ENCODE measurements around the gene ZNF638. TPM values are rescaled to one million over a fixed set of nuclear protein-coding genes. Genes with fewer than 3 reads are reported as not detected.
A peak's percentile ranks its signal among the peaks of the same experiment; 100 is the strongest.

Gene ZNF638
- total RNA-seq, 2 donors from 2014 or later = 196 to 208 TPM

DNA sequence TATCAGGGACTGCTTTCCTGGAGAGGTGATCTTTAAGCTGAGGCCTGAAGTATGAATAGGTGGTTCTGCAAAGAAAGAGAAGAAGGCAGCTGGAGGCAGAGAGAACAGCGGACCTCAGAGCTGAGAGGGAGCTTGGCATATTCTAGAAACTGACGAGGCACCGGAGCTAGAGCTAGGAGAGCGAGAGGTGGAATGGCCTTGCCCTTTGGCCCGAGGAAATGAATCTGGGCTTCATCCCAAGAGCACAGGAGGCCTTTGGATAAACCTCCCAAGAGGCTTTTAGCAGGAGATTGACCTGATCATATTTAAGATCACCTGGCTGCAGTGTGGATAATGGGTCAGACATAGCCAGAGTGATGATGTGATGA, 129.7 kb downstream of the ZNF638 start:
- no peaks in the 10 kb centered on the region for H3K9me3 Mint-ChIP-seq
- peaks cover 21% of the 10 kb centered on the region for H3K4me1 Mint-ChIP-seq
- Histone ChIP-seq H3K9me3 (ENCODE audit: control insufficient read depth, low read length) (no peaks in the 10 kb centered on the region), H3K4me1 (ENCODE audit: control insufficient read depth, insufficient read depth, low read length) (no peaks in the 10 kb centered on the region), H3K36me3 (ENCODE audit: control insufficient read depth, insufficient read depth, low read length) (no peaks in the 10 kb centered on the region), H3K4me3 (ENCODE audit: low read length) (no peak overlapping the region), H3K9ac (ENCODE audit: extremely low read depth, low read length, poor library complexity, severe bottlenecking) (no peak overlapping the region), H3K27ac (ENCODE audit: low read depth, low read length) (no peak overlapping the region), H3K27me3 (ENCODE audit: control insufficient read depth, insufficient read depth, low read length, poor library complexity, severe bottlenecking) (peaks cover 29% of the 10 kb centered on the region)
- peaks cover 22% of the 10 kb centered on the region for H3K27me3 Mint-ChIP-seq (ENCODE audit: insufficient read depth)
- no peak overlapping the region for H3K4me3 Mint-ChIP-seq
- TF ChIP-seq, protein P1, sequence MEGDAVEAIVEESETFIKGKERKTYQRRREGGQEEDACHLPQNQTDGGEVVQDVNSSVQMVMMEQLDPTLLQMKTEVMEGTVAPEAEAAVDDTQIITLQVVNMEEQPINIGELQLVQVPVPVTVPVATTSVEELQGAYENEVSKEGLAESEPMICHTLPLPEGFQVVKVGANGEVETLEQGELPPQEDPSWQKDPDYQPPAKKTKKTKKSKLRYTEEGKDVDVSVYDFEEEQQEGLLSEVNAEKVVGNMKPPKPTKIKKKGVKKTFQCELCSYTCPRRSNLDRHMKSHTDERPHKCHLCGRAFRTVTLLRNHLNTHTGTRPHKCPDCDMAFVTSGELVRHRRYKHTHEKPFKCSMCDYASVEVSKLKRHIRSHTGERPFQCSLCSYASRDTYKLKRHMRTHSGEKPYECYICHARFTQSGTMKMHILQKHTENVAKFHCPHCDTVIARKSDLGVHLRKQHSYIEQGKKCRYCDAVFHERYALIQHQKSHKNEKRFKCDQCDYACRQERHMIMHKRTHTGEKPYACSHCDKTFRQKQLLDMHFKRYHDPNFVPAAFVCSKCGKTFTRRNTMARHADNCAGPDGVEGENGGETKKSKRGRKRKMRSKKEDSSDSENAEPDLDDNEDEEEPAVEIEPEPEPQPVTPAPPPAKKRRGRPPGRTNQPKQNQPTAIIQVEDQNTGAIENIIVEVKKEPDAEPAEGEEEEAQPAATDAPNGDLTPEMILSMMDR (conservative IDR thresholded peaks at IDR 0.05) = no peak
- H3K36me3 Mint-ChIP-seq (ENCODE audit: low read depth) = no peaks in the 10 kb centered on the region
- WGBS, 2 experiments (ENCODE audit: insufficient coverage in 1 of 2, insufficient read length in 1 of 2) = 76 to 78% methylated on average over 5 of the region's 5 CpGs
- no peak for DNase-seq
- H3K27ac Mint-ChIP-seq = no peak overlapping the region

DNA sequence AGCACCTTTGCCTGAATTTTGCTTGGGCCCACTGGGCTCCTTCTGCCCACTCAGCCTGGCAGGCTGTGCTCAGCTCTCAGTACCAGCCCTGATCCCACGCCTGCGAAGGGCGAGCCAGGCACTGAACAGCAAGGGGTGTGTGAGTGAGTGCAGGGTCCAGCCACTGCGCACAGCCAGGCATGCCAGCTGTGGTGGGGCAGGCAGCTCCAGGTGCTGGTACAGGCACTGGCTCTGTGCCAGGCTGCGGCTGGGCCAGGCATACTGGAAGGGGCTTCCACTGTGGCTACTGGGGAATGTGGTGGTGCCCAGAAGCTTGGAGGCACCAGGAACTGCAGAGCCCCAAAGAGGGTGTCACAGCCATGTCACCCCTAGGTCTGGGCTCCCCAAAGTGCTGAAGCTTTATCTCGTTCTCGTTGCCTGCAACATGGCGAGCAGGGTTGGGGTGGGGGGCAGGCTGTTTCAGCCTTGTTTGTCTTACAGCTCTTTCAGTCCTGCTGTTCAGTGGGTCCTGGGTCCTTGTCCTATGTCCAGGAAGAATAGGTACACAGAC, 130.5 kb downstream of the ZNF638 start:
- Histone ChIP-seq H3K4me3 (ENCODE audit: low read length) (no peak overlapping the region), H3K27me3 (ENCODE audit: control insufficient read depth, insufficient read depth, low read length, poor library complexity, severe bottlenecking) (peaks cover 38% of the 10 kb centered on the region), H3K9ac (ENCODE audit: extremely low read depth, low read length, poor library complexity, severe bottlenecking) (no peak overlapping the region), H3K9me3 (ENCODE audit: control insufficient read depth, low read length) (no peaks in the 10 kb centered on the region), H3K36me3 (ENCODE audit: control insufficient read depth, insufficient read depth, low read length) (no peaks in the 10 kb centered on the region), H3K27ac (ENCODE audit: low read depth, low read length) (no peak overlapping the region), H3K4me1 (ENCODE audit: control insufficient read depth, insufficient read depth, low read length) (no peaks in the 10 kb centered on the region)
- H3K27ac Mint-ChIP-seq = no peak overlapping the region
- peak; percentile 39 for DNase-seq
- no peaks in the 10 kb centered on the region for H3K9me3 Mint-ChIP-seq
- peaks cover 26% of the 10 kb centered on the region for H3K27me3 Mint-ChIP-seq (ENCODE audit: insufficient read depth)
- TF ChIP-seq, protein P1 (conservative IDR thresholded peaks at IDR 0.05) = no peak
- no peaks in the 10 kb centered on the region for H3K36me3 Mint-ChIP-seq (ENCODE audit: low read depth)
- no peak overlapping the region for H3K4me3 Mint-ChIP-seq
- WGBS, 2 experiments (ENCODE audit: insufficient coverage in 1 of 2, insufficient read length in 1 of 2) = 92 to 100% methylated on average over 3 to 8 of the region's 8 CpGs
- H3K4me1 Mint-ChIP-seq = peaks cover 18% of the 10 kb centered on the region

DNA sequence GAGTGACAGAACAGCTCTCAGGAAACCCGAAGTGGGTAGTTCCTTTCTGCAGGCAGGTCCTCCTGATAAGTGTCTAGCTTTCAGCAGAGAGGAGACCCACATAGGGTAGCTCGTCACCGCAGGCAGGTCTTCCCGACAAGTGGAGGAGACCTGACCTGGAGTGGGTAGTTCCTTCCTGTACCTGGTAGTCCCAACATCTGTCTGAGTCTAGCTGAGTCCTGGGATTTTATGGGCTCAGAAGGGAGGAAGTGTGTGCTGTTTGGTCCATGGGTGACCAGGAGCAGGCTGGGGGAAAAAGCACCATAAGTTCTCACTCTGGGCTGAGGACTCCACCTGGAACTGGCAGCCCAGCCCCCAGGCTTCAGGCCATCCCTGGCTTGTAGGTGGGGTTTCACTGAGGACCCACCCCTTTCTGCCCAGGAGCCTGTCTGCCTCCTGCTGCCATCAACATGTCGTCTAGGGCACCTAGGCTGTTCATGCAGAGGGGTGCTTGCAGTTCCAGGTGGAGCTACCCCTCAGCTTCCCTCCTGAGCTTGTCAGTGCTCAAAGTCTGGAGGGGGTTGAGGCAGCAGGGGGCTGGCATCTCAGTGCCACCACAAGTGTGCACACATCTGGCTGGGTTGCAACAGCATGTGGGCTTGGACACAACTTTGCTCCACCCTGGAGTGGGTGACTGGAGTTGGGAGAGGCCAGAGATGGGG, 131.2 kb downstream of the ZNF638 start:
- peak; percentile 72 for DNase-seq
- Histone ChIP-seq H3K27ac (ENCODE audit: low read depth, low read length) (no peak overlapping the region), H3K4me1 (ENCODE audit: control insufficient read depth, insufficient read depth, low read length) (no peaks in the 10 kb centered on the region), H3K9me3 (ENCODE audit: control insufficient read depth, low read length) (no peaks in the 10 kb centered on the region), H3K9ac (ENCODE audit: extremely low read depth, low read length, poor library complexity, severe bottlenecking) (no peak overlapping the region), H3K27me3 (ENCODE audit: control insufficient read depth, insufficient read depth, low read length, poor library complexity, severe bottlenecking) (peaks cover 44% of the 10 kb centered on the region), H3K36me3 (ENCODE audit: control insufficient read depth, insufficient read depth, low read length) (no peaks in the 10 kb centered on the region), H3K4me3 (ENCODE audit: low read length) (no peak overlapping the region)
- Mint-ChIP-seq H3K27me3 (ENCODE audit: insufficient read depth) (peaks cover 28% of the 10 kb centered on the region), H3K27ac (no peak overlapping the region), H3K36me3 (ENCODE audit: low read depth) (no peaks in the 10 kb centered on the region), H3K4me3 (no peak overlapping the region), H3K9me3 (no peaks in the 10 kb centered on the region), H3K4me1 (peaks cover 21% of the 10 kb centered on the region)
- TF ChIP-seq, protein P1 (conservative IDR thresholded peaks at IDR 0.05) = no peak
- 90 to 93% methylated on average over 3 to 5 of the region's 5 CpGs for WGBS, 2 experiments (ENCODE audit: insufficient coverage in 1 of 2, insufficient read length in 1 of 2)
